Gastrocnemius medialis (tissue), 4 donors: Measurements from ENCODE around the gene CCDC192.

Source experiments
- POLR2A ChIP-seq, 2 donors: fragments of 450-650 bp; IDR thresholded peaks; one replicate each; pipeline ENCODE4 v1.6.1; 2017; ENCODE audit warnings: antibody characterized with exemption in 2 of 2, mild to moderate bottlenecking in 2 of 2, moderate library complexity in 2 of 2
- TF ChIP-seq, protein P1 (sequence below), 5 experiments: fragments of 450-650 bp in 3 of 5; fragments of 200-600 bp in 2 of 5; sonication (generic) in 2 of 5; IDR thresholded peaks in 4 of 5; conservative IDR thresholded peaks in 1 of 5; 1 replicate in 4 of 5; 2 replicates in 1 of 5; pipeline ENCODE4 v1.5.1; 2016 to 2019; ENCODE audit warnings: antibody characterized with exemption in 5 of 5, mild to moderate bottlenecking in 3 of 5, moderate library complexity in 3 of 5

- TF ChIP-seq, protein P1, sequence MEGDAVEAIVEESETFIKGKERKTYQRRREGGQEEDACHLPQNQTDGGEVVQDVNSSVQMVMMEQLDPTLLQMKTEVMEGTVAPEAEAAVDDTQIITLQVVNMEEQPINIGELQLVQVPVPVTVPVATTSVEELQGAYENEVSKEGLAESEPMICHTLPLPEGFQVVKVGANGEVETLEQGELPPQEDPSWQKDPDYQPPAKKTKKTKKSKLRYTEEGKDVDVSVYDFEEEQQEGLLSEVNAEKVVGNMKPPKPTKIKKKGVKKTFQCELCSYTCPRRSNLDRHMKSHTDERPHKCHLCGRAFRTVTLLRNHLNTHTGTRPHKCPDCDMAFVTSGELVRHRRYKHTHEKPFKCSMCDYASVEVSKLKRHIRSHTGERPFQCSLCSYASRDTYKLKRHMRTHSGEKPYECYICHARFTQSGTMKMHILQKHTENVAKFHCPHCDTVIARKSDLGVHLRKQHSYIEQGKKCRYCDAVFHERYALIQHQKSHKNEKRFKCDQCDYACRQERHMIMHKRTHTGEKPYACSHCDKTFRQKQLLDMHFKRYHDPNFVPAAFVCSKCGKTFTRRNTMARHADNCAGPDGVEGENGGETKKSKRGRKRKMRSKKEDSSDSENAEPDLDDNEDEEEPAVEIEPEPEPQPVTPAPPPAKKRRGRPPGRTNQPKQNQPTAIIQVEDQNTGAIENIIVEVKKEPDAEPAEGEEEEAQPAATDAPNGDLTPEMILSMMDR (IDR thresholded peaks at IDR 0.05 in 4 of 5, conservative IDR thresholded peaks at IDR 0.05 in 1 of 5) = no peak
- TF ChIP-seq POLR2A (IDR thresholded peaks at IDR 0.05) = no peak
Measured at GRCh38 chr5:127665641-127666040, 37.5 kb upstream of the CCDC192 start.
